GM12872 (cell line): ENCODE measurements around the gene TPBG.

Source experiments
- CTCF ChIP-seq: IDR thresholded peaks from 3 replicates; pipeline ENCODE4 v1.5.1; 2011; ENCODE audit warnings: low read depth, mild to moderate bottlenecking, low read length, moderate library complexity; ENCODE audit not compliant: insufficient read depth

The TPBG gene

GRCh38 chr6:82376636-82377035, 13.0 kb downstream of the TPBG start:
- no peak for TF ChIP-seq CTCF

- no peak for TF ChIP-seq CTCF
These were observed 17.1 kb downstream of the TPBG start for GRCh38 chr6:82380566-82381185.

GRCh38 chr6:82381278-82381677, 17.7 kb downstream of the TPBG start:
- TF ChIP-seq CTCF, result no peak

GRCh38 chr6:82385102-82385501, 21.5 kb downstream of the TPBG start:
- TF ChIP-seq CTCF, result no peak

- TF ChIP-seq CTCF, result no peak
These were observed 21.9 kb downstream of the TPBG start for GRCh38 chr6:82385546-82385945.

- TF ChIP-seq CTCF, result no peak
These were observed 22.3 kb downstream of the TPBG start for GRCh38 chr6:82385961-82386360.

- no peak for TF ChIP-seq CTCF
These were observed 33.5 kb downstream of the TPBG start for GRCh38 chr6:82396964-82397751.
